GM19025 (cell line): ENCODE data around the gene BMERB1.
"Not testable (repeated sequence)": the region's sequence is repeated elsewhere in the genome, so short reads cannot be mapped to it uniquely, and the experiment has no call there.

ENCODE experiments used
- ATAC-seq: cut with Tn5 transposase; IDR thresholded peaks from one replicate; pipeline ENCODE4 v1.9.1; 2021; ENCODE audit warnings: mild to moderate bottlenecking, low read depth, moderate library complexity; ENCODE audit not compliant: unreplicated experiment

The BMERB1 gene

DNA sequence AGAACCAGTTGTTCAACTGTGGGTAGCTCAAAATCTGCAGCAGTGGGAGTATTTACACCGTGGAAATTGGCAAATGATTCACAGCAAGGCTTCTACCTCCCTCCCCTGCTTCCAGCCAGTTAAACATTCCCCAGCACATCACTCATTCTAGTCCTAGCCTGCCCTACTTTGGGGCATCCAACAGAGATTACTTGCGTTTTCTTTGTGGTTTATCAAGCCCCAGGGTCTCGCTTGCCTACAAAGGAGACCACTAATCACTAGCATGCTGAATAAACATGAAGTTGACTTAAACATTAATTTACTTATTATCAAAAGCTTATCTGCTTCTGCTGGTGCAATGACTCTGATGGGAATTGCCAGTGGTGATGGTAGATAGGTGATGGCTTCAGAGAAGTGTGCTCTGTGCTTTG is 114.1 kb downstream of the BMERB1 start:
- ATAC-seq: no peak

DNA sequence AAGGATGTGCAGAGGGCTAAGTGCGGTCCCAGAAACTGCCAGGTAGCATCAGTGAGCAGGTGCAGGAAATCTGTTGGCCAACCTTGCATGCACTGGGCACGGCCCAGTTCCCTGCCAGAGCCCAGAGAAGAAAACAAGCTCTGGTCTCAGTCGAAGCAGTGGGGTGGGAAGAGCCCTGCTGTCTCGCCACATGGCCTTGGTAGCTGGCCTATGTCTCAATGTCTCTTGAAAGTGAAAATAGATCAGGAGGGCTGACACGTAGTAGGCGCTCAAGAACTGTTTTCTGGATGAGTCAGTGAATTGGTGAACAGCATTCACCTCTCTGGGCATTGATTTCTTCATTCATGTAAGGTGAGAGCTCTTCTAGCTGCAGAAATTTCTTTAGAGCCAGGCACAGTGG is 118.1 kb downstream of the BMERB1 start:
- ATAC-seq: no peak

DNA sequence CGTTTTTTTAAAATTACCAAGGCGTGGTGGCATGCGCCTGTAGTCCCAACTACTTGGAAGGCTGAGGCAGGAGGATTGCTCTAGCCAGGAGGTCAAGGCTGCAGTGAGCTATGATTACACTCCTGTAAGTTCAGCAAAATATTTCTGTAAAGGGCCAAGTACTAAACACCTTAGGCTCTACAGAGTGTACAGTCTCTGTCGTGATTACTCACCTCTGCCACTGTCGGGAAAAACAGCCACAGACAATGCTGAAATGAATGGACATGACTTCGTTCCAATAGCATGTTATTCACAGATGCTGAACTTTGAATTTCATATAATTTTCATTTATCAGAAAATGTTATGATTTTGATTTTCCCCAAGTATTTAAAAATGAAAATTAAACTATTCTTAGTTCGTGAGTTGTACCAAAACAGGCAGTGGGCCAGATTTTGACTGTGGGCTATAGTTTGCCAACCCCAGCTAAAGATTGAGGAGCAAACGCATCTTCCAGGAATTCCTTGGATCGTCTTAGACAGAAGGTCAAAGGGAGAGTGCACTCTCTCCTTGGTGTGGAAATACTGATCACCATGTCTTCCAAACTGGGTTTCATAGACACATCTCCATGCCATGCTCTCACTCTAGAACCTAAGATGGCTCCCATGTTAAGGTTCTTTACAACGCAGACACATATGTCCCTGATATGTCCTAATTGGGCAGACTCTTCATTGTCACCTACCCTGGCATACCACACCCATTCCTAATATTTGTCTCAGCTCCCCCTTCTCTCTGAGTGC is 119.1 kb downstream of the BMERB1 start:
- ATAC-seq: no peak

- ATAC-seq: no peak
Measured at GRCh38 chr16:15556130-15556529, 121.7 kb downstream of the BMERB1 start.

GRCh38 chr16:15557258-15557657 is 122.9 kb downstream of the BMERB1 start:
- no peak for ATAC-seq

- no peak for ATAC-seq
Measured at GRCh38 chr16:15559176-15559575, 124.8 kb downstream of the BMERB1 start.

DNA sequence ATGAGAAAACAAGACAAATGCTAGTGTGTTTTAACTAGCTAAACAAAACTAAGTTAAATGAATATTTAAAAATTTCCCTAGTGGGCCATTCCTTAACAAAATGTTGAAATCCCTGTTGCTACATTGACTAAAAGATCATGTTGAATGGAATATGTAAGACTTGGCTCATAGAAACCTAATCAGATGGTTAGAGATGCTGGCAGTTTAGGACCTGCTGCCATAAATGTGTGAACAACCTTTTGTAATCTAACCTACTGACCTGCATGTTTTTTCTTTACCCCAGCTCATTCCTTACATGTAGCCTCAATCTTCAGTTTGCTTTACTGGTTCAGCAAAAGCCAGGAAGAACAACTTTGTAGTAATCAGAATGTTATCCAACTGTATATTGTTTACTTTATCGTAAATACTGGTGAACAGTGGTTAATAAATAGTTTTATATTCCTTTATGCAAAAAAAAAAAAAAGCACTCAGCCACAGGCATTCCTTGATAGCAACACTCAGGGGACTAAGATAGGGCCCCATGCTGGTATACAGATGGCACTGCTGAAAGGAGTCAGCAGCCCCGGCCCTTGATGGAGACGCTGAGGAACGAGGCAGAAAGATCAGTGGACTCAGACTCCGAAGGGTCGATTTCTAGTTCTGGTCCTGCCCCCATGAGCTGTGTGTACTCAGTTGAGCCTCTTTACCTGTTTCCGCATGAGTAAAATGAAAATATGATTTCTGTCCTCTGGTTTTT is 130.4 kb downstream of the BMERB1 start:
- ATAC-seq: no peak

DNA sequence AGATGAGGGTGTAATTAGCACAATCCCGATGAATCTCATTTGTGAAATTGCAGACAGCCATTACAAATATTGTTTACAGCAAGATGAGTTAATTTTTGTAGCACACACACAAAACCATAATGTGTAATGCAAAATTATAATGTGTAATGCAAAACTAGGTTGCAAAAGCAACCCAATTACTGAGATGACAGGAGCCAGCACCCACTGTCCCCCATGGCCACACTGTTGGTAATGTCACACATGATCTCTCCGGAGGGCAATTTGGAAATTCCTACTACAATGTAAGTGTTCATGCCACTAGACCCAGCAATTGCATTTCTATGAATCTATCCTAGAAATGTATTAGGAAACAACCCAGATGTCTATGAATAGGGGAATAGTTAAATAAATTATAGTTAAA is 131.7 kb downstream of the BMERB1 start:
- no peak for ATAC-seq

DNA sequence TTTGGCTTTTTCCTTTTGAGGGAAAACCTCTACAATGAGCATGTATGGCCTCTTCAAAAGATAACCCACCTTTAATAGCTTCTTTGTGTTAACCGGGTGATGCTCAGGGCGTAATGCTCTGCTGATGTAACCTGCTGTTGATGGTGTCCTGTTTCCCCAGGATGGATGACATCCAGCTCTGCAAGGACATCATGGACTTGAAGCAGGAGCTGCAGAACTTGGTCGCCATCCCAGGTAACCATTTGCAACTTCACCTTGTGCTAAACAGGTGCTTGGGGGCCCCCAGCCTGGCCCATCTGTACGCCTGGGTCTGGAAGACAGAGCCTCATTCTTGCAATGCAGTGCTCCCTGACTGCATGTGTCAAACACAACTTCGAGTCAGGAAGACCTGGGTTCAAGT is 133.4 kb downstream of the BMERB1 start:
- no peak for ATAC-seq

DNA sequence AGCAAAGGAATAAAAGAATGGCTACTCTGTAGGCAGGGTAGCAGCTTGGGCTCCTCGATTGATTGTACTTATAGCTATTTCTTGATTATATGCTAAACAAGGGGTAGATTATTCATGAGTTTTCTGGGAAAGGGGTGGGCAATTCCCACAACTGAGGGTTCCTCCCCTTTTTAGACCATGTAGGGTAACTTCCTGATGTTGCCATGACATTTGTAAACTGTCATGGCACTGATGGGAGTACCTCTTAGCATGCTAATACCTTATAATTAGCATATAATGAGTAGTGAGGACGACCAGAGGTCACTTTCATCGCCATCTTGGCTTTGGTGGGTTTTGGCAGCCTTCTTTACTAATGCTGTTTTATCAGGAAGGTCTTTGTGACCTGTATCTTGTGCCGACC is 136.3 kb downstream of the BMERB1 start:
- ATAC-seq: not testable (repeated sequence)

DNA sequence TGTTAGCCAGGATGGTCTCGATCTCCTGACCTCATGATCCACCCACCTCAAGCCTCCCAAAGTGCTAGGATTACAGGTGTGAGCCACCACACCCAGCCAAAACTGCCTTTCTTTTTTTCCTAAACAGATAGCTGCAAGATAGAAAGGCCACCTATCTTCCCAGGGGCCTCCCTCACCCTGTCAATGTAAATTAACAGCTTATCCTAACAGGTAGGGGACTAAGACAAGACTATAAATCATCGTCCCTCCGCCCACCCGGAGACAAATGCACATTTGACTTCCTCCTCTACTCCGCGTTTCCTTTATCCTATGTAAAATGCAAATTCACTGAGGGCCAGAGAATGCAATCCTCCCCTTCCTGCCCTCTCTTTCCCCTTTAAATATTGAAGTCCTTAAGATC is 137.2 kb downstream of the BMERB1 start:
- no peak for ATAC-seq

- ATAC-seq: no peak
Measured at GRCh38 chr16:15572329-15573001, 138.1 kb downstream of the BMERB1 start.

- no peak for ATAC-seq
Measured at GRCh38 chr16:15573274-15573895, 139.0 kb downstream of the BMERB1 start.

DNA sequence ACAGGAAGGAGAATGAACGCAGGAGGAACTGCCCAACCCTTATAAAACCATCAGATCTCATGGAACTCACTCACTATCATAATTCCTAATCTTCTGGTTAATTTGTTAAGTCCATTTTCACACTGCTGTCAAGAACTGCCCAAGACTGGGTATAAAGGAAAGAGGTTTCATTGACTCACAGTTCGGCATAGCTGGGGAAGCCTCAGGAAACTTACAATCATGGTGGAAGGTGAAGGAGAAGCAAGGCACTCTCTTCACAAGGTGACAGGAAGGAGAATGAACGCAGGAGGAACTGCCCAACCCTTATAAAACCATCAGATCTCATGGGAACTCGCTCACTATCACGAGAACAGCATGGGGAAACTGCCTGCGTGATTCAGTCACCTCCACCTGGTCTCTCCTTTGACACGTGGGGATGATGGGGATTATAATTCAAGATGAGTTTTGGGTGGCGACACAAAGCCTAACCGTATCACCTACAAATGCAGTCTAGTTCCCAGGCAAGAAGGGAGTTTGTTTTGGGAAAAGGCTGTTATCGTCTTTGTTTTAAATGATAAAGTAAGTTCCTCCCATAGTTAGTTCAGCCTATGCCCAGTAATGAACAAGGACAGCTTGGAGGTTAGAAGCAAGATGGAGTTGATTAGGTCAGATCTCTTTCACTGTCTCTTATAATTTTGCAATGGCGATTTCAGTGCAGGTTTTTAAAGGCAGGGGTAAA is 139.7 kb downstream of the BMERB1 start:
- not testable (repeated sequence) for ATAC-seq

GRCh38 chr16:15574614-15574948 is 140.2 kb downstream of the BMERB1 start:
- no peak for ATAC-seq

DNA sequence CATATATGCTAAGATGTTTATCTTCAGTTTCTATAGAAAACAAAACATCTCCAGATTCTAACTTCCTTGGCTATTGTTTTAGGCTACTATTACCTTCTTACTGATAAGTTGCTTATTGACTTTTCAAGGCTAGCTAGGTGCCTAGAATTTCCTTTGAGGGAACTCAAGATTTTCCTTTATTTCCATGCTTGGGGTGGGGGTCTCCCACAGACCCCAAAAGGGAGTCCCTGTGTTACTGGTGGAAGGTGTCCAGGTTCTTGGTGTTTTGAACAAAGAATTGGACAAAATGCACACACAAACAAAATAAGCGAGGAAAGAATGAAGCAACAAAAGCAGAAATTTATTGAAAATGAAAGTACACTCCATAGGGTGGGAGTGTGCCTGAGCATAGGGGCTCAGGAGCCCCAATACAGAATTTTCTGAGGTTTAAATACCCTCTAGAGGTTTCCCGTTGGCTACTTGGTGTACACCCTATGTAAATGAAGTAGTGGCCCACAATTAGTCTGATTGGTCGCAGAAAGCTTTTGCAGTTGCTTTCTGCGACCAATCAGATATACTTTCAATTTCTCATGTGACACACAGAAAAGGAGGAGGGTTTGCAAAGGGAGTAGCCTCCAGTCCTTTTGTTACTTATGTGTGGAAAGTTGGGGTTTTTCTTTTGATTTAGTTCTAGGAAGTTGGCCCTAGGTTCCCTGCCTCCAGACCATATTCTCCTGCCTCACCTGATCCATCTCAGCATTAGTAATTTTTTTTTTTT is 141.1 kb downstream of the BMERB1 start:
- ATAC-seq: no peak

GRCh38 chr16:15576960-15577958 is 142.9 kb downstream of the BMERB1 start:
- ATAC-seq: no peak

GRCh38 chr16:15578824-15579223 is 144.4 kb downstream of the BMERB1 start:
- no peak for ATAC-seq
